A549 (cell line): ENCODE results near the gene GRPEL2.

Experiments used
- CTCF ChIP-seq: fragments of >200 bp; sonication (Bioruptor Twin); formaldehyde crosslinking; IDR thresholded peaks from 3 replicates; pipeline ENCODE4 v1.5.1; 2016
- JUNB ChIP-seq: fragments of >200 bp; sonication (Bioruptor Twin); formaldehyde crosslinking; IDR thresholded peaks from 2 replicates; pipeline ENCODE4 v1.6.1; 2016
- NR3C1 ChIP-seq: fragments of >200 bp; sonication (Bioruptor Twin); formaldehyde crosslinking; IDR thresholded peaks from 3 replicates; pipeline ENCODE4 v1.6.1; 2017
- POLR2AphosphoS2 ChIP-seq: conservative IDR thresholded peaks from 2 replicates; pipeline ENCODE4 v1.6.1; 2012; ENCODE audit warnings: low read length, improper control_type of control experiment, inconsistent platforms
- ZC3H11A ChIP-seq: fragments of 450-650 bp; IDR thresholded peaks from 2 replicates; pipeline ENCODE4 v1.6.1; 2014; ENCODE audit warnings: antibody characterized with exemption, mild to moderate bottlenecking

- TF ChIP-seq NR3C1 (no peak), CTCF (no peak), JUNB (no peak), ZC3H11A (no peak), POLR2AphosphoS2 (no peak)
These were observed 29.0 kb downstream of the GRPEL2 start for GRCh38 chr5:149374303-149374702.
